Measurements from ENCODE around the gene PRMT5.
A peak's percentile ranks its signal among the peaks of the same experiment; 100 is the strongest.

PRMT5 gene

DNA sequence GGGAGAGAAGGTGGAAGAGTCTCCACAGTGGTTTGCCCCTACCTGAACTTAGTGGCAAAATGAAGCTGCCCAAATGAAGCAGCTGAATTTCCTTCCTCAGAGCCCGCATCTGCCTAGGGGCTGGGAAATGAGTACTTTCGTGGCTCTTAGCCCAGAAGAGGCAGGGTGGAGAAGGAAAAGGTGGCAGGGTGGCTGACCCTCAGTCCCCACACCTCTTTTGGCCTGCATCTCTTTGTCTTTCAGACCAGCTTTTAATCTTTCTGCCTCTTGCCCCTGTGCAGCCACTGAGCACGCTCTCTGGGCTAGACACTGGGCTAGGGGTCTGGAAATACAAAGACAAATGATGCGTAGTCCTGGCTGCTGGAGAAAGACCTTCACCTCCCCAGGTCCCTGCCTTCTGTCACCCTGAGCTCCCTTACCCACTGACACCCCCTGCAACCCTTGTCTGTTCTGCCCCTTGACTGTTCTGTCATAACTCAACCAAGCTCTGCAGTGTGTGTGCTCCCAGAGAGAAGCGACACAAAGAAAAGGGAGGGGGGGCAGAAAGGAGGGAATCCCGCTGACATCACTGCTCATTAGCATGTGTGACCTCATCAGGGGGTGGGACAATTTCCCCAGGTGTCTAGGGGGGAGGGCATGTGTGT lies 46.5 kb downstream of the PRMT5 start:
- Histone ChIP-seq H3K4me1 (ENCODE audit: control insufficient read depth in 2 of 2, insufficient read depth in 1 of 2, low read depth in 1 of 2, low read length in 2 of 2) (peaks cover 30 to 35% of the 10 kb centered on the region in 2 donors), H3K27me3 (ENCODE audit: control insufficient read depth in 3 of 3, insufficient read depth in 3 of 3, low read depth in 1 of 3, low read length in 3 of 3) (peaks cover 0 to 6% (median 0%) of the 10 kb centered on the region in 3 experiments), H3K23ac (ENCODE audit: low read depth, low read length, poor library complexity) (no peak overlapping the region), H2AFZ (ENCODE audit: low read length) (peak overlapping the region; percentile 61), H3K14ac (ENCODE audit: low read length) (no peak overlapping the region), H3K27ac (replicated peaks; ENCODE audit: low read length) (peak overlapping the region; percentile 27), H3K9ac (ENCODE audit: low read depth, low read length, poor library complexity) (peak overlapping the region; percentile 78), H3K4me3 (ENCODE audit: low read length in 2 of 2) (no peak overlapping the region), H3K36me3 (replicated peaks in 1 of 2; ENCODE audit: control insufficient read depth in 2 of 2, insufficient read depth in 2 of 2, low read length in 2 of 2) (no peaks in the 10 kb centered on the region), H4K91ac (ENCODE audit: low read depth, low read length, poor library complexity) (no peak overlapping the region), H2BK5ac (ENCODE audit: low read length) (no peak overlapping the region), H2BK12ac (ENCODE audit: low read length) (peak overlapping the region; percentile 26), H2AK5ac (ENCODE audit: low read depth, low read length) (no peak overlapping the region), H3K4me2 (ENCODE audit: insufficient read depth, low read length, poor library complexity, severe bottlenecking) (peak overlapping the region; percentile 81), H3K9me3 (replicated peaks in 1 of 2; ENCODE audit: control insufficient read depth in 2 of 2, insufficient read depth in 1 of 2, low read depth in 1 of 2, low read length in 2 of 2) (no peaks in the 10 kb centered on the region), H3K4ac (ENCODE audit: low read length) (no peak overlapping the region), H3K79me1 (ENCODE audit: low read depth, low read length) (no peaks in the 10 kb centered on the region), H4K8ac (ENCODE audit: low read depth, low read length) (peak overlapping the region; percentile 33), H3K18ac (ENCODE audit: low read length) (peak overlapping the region; percentile 9), H2BK15ac (ENCODE audit: low read length) (no peak overlapping the region), H2BK120ac (ENCODE audit: low read depth, low read length) (no peak overlapping the region)
- WGBS, 2 donors (ENCODE audit: extremely low coverage in 2 of 2, insufficient read length in 2 of 2, insufficient replicate concordance in 1 of 2) = no CpG with 5 or more reads among the region's 6 CpGs
- no peak for DNase-seq (ENCODE audit: low spot score)

DNA sequence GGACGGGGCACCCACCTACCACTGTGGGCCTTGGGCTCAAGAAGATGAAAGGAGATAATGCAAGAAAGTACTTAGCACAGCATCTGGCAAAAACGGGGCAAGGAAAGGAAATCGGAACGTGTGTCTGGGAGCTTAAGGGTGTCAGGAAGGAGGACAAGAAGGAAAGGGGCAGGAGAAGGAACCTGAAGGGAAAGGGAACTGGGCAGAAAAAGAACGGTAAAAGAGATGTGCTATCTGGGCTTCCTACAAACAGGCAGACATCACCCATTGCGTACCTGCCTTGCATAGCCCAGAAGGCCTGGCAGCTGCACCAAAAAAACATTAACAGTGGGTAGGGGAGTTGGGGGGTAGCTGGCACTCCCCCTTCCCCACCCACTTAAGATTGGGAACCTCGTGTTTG lies 47.1 kb downstream of the PRMT5 start:
- Histone ChIP-seq H3K4me1 (ENCODE audit: control insufficient read depth in 2 of 2, insufficient read depth in 1 of 2, low read depth in 1 of 2, low read length in 2 of 2) (peaks cover 29 to 35% of the 10 kb centered on the region in 2 donors), H3K18ac (ENCODE audit: low read length) (peak overlapping the region; percentile 9), H2AFZ (ENCODE audit: low read length) (peak overlapping the region; percentile 61), H2BK5ac (ENCODE audit: low read length) (no peak overlapping the region), H2BK15ac (ENCODE audit: low read length) (no peak overlapping the region), H3K23ac (ENCODE audit: low read depth, low read length, poor library complexity) (no peak overlapping the region), H3K9me3 (replicated peaks in 1 of 2; ENCODE audit: control insufficient read depth in 2 of 2, insufficient read depth in 1 of 2, low read depth in 1 of 2, low read length in 2 of 2) (no peaks in the 10 kb centered on the region), H3K4me3 (ENCODE audit: low read length in 2 of 2) (no peak overlapping the region), H3K36me3 (replicated peaks in 1 of 2; ENCODE audit: control insufficient read depth in 2 of 2, insufficient read depth in 2 of 2, low read length in 2 of 2) (peaks cover 0 to under 1% of the 10 kb centered on the region in 2 donors), H2AK5ac (ENCODE audit: low read depth, low read length) (no peak overlapping the region), H2BK12ac (ENCODE audit: low read length) (peak overlapping the region; percentile 26), H3K4me2 (ENCODE audit: insufficient read depth, low read length, poor library complexity, severe bottlenecking) (no peak overlapping the region), H3K27ac (replicated peaks; ENCODE audit: low read length) (no peak overlapping the region), H3K4ac (ENCODE audit: low read length) (no peak overlapping the region), H2BK120ac (ENCODE audit: low read depth, low read length) (no peak overlapping the region), H3K14ac (ENCODE audit: low read length) (no peak overlapping the region), H4K8ac (ENCODE audit: low read depth, low read length) (no peak overlapping the region), H4K91ac (ENCODE audit: low read depth, low read length, poor library complexity) (no peak overlapping the region), H3K79me1 (ENCODE audit: low read depth, low read length) (no peaks in the 10 kb centered on the region), H3K9ac (ENCODE audit: low read depth, low read length, poor library complexity) (no peak overlapping the region), H3K27me3 (ENCODE audit: control insufficient read depth in 3 of 3, insufficient read depth in 3 of 3, low read depth in 1 of 3, low read length in 3 of 3) (peaks cover 0 to 6% (median 0%) of the 10 kb centered on the region in 3 experiments)
- WGBS, 2 donors (ENCODE audit: extremely low coverage in 2 of 2, insufficient read length in 2 of 2, insufficient replicate concordance in 1 of 2) = no CpG with 5 or more reads among the region's 7 CpGs
- DNase-seq (ENCODE audit: low spot score) = no peak

DNA sequence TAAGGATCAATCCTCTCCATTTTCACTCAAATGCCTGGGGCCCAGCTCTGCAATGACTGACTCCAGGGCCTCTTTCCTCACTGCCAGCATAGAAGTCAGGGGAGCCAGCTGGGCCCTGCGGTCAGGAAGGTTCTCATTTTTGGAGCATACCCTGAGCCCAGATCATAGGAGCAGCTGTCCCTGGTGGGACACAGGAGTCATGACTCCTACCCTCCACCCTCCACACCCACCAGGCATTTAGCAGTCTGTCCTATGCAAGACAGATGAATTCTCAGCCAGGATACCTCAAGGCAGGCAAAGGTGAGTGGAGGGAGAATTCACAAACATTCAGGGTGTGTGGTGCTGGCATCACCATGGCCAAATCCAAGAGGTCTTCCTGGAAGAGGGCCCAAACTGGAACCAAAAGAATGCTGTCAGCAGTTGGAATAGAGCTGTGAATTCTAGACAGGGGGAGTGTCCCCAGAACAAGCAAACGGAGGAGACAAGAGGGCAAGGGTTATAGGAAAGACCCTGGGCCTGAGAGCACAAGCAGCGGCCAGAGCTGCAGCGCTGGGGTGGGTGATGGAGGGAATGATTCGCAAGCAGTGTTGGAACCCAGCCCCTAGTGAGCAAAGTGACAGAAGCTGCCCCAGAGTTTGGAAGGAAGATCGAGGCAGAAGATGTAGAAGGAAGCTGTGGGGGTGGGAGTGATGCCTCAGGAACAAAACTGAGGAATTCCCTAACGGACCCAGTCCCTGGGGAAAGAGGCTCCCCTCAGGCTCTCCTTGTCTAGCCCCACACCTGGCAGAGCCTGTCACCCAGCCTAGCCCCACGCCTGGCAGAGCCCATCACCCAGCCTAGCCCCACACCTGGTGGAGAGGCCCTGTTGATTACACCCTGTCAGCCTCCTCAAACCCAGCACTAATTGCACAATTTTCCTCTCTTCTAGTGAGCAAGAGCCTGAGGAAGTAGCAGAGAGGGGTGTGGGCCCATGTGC lies 50.6 kb downstream of the PRMT5 start:
- peak overlapping the region in 1 of 2 donors; percentile 46 for H3K4me3 ChIP-seq (ENCODE audit: low read length in 2 of 2)
- peaks cover 14 to 15% of the 10 kb centered on the region in 2 donors for H3K4me1 ChIP-seq (ENCODE audit: control insufficient read depth in 2 of 2, insufficient read depth in 1 of 2, low read depth in 1 of 2, low read length in 2 of 2)
- no peak overlapping the region for H2BK15ac ChIP-seq (ENCODE audit: low read length)
- no peaks in the 10 kb centered on the region for H3K79me1 ChIP-seq (ENCODE audit: low read depth, low read length)
- H3K4ac ChIP-seq (ENCODE audit: low read length) = no peak overlapping the region
- WGBS, 2 donors (ENCODE audit: extremely low coverage in 2 of 2, insufficient read length in 2 of 2, insufficient replicate concordance in 1 of 2) = no CpG with 5 or more reads among the region's 8 CpGs
- H2AK5ac ChIP-seq (ENCODE audit: low read depth, low read length) = peak overlapping the region; percentile 73
- H3K36me3 ChIP-seq (replicated peaks in 1 of 2; ENCODE audit: control insufficient read depth in 2 of 2, insufficient read depth in 2 of 2, low read length in 2 of 2) = peaks cover 8 to 29% of the 10 kb centered on the region in 2 donors
- H2BK12ac ChIP-seq (ENCODE audit: low read length) = no peak overlapping the region
- no peak overlapping the region for H3K27ac ChIP-seq (replicated peaks; ENCODE audit: low read length)
- no peak overlapping the region for H3K23ac ChIP-seq (ENCODE audit: low read depth, low read length, poor library complexity)
- H3K27me3 ChIP-seq (ENCODE audit: control insufficient read depth in 3 of 3, insufficient read depth in 3 of 3, low read depth in 1 of 3, low read length in 3 of 3) = no peaks in the 10 kb centered on the region
- H2BK120ac ChIP-seq (ENCODE audit: low read depth, low read length) = no peak overlapping the region
- H3K9ac ChIP-seq (ENCODE audit: low read depth, low read length, poor library complexity) = no peak overlapping the region
- H3K14ac ChIP-seq (ENCODE audit: low read length) = peak overlapping the region; percentile 60
- no peak overlapping the region for H4K91ac ChIP-seq (ENCODE audit: low read depth, low read length, poor library complexity)
- H3K4me2 ChIP-seq (ENCODE audit: insufficient read depth, low read length, poor library complexity, severe bottlenecking) = no peak overlapping the region
- no peak for DNase-seq (ENCODE audit: low spot score)
- H4K8ac ChIP-seq (ENCODE audit: low read depth, low read length) = no peak overlapping the region
- H3K18ac ChIP-seq (ENCODE audit: low read length) = no peak overlapping the region
- no peaks in the 10 kb centered on the region for H3K9me3 ChIP-seq (replicated peaks in 1 of 2; ENCODE audit: control insufficient read depth in 2 of 2, insufficient read depth in 1 of 2, low read depth in 1 of 2, low read length in 2 of 2)
- H2BK5ac ChIP-seq (ENCODE audit: low read length) = no peak overlapping the region
- no peak overlapping the region for H2AFZ ChIP-seq (ENCODE audit: low read length)

DNA sequence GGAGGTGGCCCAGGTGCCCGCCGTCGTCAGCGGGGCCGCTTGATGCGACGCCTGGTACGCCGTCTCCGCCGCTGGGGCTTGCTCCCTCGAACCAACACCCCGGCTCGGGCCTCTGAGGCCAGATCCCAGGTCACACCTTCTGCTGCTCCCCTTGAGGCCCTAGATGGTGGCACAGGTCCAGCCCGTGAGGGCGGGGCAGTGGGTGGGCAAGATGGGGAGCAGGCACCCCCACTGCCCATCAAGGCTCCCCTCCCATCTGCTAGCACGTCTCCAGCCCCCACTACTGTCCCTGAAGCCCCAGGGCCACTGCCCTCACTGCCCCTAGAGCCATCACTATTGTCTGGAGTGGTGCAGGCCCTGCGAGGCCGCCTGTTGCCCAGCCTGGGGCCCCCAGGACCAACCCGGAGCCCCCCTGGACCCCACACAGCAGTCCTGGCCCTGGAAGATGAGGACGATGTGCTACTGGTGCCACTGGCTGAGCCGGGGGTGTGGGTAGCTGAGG lies 52.1 kb downstream of the PRMT5 start:
- Histone ChIP-seq H2AK5ac (ENCODE audit: low read depth, low read length) (no peak overlapping the region), H4K91ac (ENCODE audit: low read depth, low read length, poor library complexity) (no peak overlapping the region), H3K36me3 (replicated peaks in 1 of 2; ENCODE audit: control insufficient read depth in 2 of 2, insufficient read depth in 2 of 2, low read length in 2 of 2) (peaks cover 8 to 29% of the 10 kb centered on the region in 2 donors)

More for the DNA sequence above, 52.1 kb downstream of the PRMT5 start:
- Histone ChIP-seq H3K4me1 (ENCODE audit: control insufficient read depth in 2 of 2, insufficient read depth in 1 of 2, low read depth in 1 of 2, low read length in 2 of 2) (peaks cover under 1 to 3% of the 10 kb centered on the region in 2 donors), H2BK120ac (ENCODE audit: low read depth, low read length) (no peak overlapping the region), H3K9me3 (replicated peaks in 1 of 2; ENCODE audit: control insufficient read depth in 2 of 2, insufficient read depth in 1 of 2, low read depth in 1 of 2, low read length in 2 of 2) (no peaks in the 10 kb centered on the region), H3K18ac (ENCODE audit: low read length) (no peak overlapping the region), H3K27me3 (ENCODE audit: control insufficient read depth in 3 of 3, insufficient read depth in 3 of 3, low read depth in 1 of 3, low read length in 3 of 3) (no peaks in the 10 kb centered on the region), H3K4me2 (ENCODE audit: insufficient read depth, low read length, poor library complexity, severe bottlenecking) (no peak overlapping the region), H3K23ac (ENCODE audit: low read depth, low read length, poor library complexity) (no peak overlapping the region), H3K4me3 (ENCODE audit: low read length in 2 of 2) (no peak overlapping the region), H2BK12ac (ENCODE audit: low read length) (no peak overlapping the region), H3K9ac (ENCODE audit: low read depth, low read length, poor library complexity) (no peak overlapping the region), H4K8ac (ENCODE audit: low read depth, low read length) (no peak overlapping the region), H3K79me1 (ENCODE audit: low read depth, low read length) (no peaks in the 10 kb centered on the region), H2AFZ (ENCODE audit: low read length) (no peak overlapping the region), H3K27ac (replicated peaks; ENCODE audit: low read length) (no peak overlapping the region), H3K4ac (ENCODE audit: low read length) (no peak overlapping the region), H3K14ac (ENCODE audit: low read length) (no peak overlapping the region), H2BK15ac (ENCODE audit: low read length) (no peak overlapping the region), H2BK5ac (ENCODE audit: low read length) (no peak overlapping the region)
- DNase-seq (ENCODE audit: low spot score) = no peak
- no CpG with 5 or more reads among the region's 22 CpGs for WGBS, 2 donors (ENCODE audit: extremely low coverage in 2 of 2, insufficient read length in 2 of 2, insufficient replicate concordance in 1 of 2)

Data from neuronal stem cell (in vitro differentiated cells).